Smooth muscle cell (in vitro differentiated cells): ENCODE data around the gene POMT1. TPM values are rescaled to one million over a fixed set of nuclear protein-coding genes. Genes with fewer than 3 reads are reported as not detected.

Source experiments
- DNase-seq: peaks from one replicate; lab custom pipeline; 2025; ENCODE audit not compliant: unreplicated experiment; lab: John Stamatoyannopoulos, UW
- H2AFZ ChIP-seq: fragments of 200-600 bp; sonication (generic); 2 replicates; pipeline ENCODE4 v1.6.0; 2016; ENCODE audit warnings: antibody characterized with exemption, low read depth, mild to moderate bottlenecking
- H3F3A ChIP-seq: fragments of 200-600 bp; sonication (generic); 2 replicates; pipeline ENCODE4 v1.6.0; 2017; ENCODE audit warnings: antibody characterized with exemption, low read depth
- H3K27ac ChIP-seq: fragments of 200-600 bp; sonication (generic); 2 replicates; pipeline ENCODE4 v1.5.1; 2016; ENCODE audit warnings: low read depth, mild to moderate bottlenecking
- H3K27me3 ChIP-seq: fragments of 200-600 bp; sonication (generic); 2 replicates; pipeline ENCODE4 v1.6.1; 2016; ENCODE audit warnings: low read depth, mild to moderate bottlenecking
- H3K36me3 ChIP-seq: fragments of 200-600 bp; sonication (generic); 2 replicates; pipeline ENCODE4 v1.5.1; 2016; ENCODE audit warnings: low read depth
- H3K4me1 ChIP-seq: fragments of 200-600 bp; sonication (generic); 2 replicates; pipeline ENCODE4 v1.5.1; 2016; ENCODE audit warnings: low read depth
- H3K4me2 ChIP-seq: fragments of 200-600 bp; sonication (generic); 2 replicates; pipeline ENCODE4 v1.6.0; 2016; ENCODE audit warnings: mild to moderate bottlenecking
- H3K4me3 ChIP-seq: fragments of 200-600 bp; sonication (generic); 2 replicates; pipeline ENCODE4 v1.5.1; 2016; ENCODE audit warnings: mild to moderate bottlenecking
- H3K79me2 ChIP-seq: fragments of 200-600 bp; sonication (generic); 2 replicates; pipeline ENCODE4 v1.6.0; 2016; ENCODE audit warnings: low read depth, mild to moderate bottlenecking
- H3K9ac ChIP-seq: fragments of 200-600 bp; sonication (generic); 2 replicates; pipeline ENCODE4 v1.6.0; 2016; ENCODE audit warnings: low read depth
- H3K9me3 ChIP-seq: fragments of 200-600 bp; sonication (generic); replicated peaks from 2 replicates; pipeline ENCODE4 v1.5.1; 2016; ENCODE audit warnings: low read depth
- H4K20me1 ChIP-seq: fragments of 200-600 bp; sonication (generic); 2 replicates; pipeline ENCODE4 v1.6.0; 2016; ENCODE audit warnings: low read depth
- CTCF ChIP-seq: fragments of 200-600 bp; sonication (generic); IDR thresholded peaks from 2 replicates; pipeline ENCODE4 v1.5.1; 2017; ENCODE audit warnings: borderline replicate concordance, mild to moderate bottlenecking, antibody characterized with exemption; ENCODE audit not compliant: insufficient read depth, poor library complexity, severe bottlenecking
- WGBS: methylation state at CpG from one replicate; pipeline ENCODE4 v1.1.7; 2016; ENCODE audit warnings: low lambda C conversion rate; 5-methylcytosine and 5-hydroxymethylcytosine counted together
- polyA plus RNA-seq: library from polyadenylated mRNA; unstranded; fragments of >200 nt; fragmentation: Nextera tagmentation; extraction: Ambion mirVana; gene quantifications from 2 replicates; pipeline ENCODE4 v1.2.1, GENCODE V29; 2016
- total RNA-seq: library from RNA; depleted of rRNA; stranded (reverse); fragments of >200 nt; gene quantifications from 2 replicates; pipeline ENCODE4 v1.2.3, GENCODE V29; 2014

Gene POMT1
- total and polyA plus RNA-seq, 2 experiments from 2014 or later: 11.8 to 15.2 TPM

- peaks cover 4% of the 10 kb centered on the region for H3K36me3 ChIP-seq
Observed at GRCh38 chr9:131481441-131482342, 21.0 kb upstream of the POMT1 start.

GRCh38 chr9:131482343-131483006 lies 20.2 kb upstream of the POMT1 start:
- Histone ChIP-seq H3K27ac (no peak overlapping the region), H2AFZ (no peak overlapping the region), H3F3A (no peaks in the 10 kb centered on the region), H3K9ac (no peak overlapping the region), H3K9me3 (no peaks in the 10 kb centered on the region), H3K79me2 (peaks cover 24% of the 10 kb centered on the region), H3K4me2 (no peak overlapping the region), H3K4me3 (no peak overlapping the region), H3K4me1 (no peaks in the 10 kb centered on the region), H3K36me3 (peaks cover 4% of the 10 kb centered on the region), H3K27me3 (no peaks in the 10 kb centered on the region), H4K20me1 (peaks cover 80% of the 10 kb centered on the region)
- DNase-seq: no peak
- no peak for TF ChIP-seq CTCF
- WGBS: 97% methylated on average over 24 of the region's 24 CpGs

More at GRCh38 chr9:131481441-131482342, 21.0 kb upstream of the POMT1 start:
- Histone ChIP-seq H3K4me2 (no peak overlapping the region), H3K27ac (no peak overlapping the region), H3K79me2 (peaks cover 24% of the 10 kb centered on the region), H2AFZ (no peak overlapping the region), H3K4me1 (no peaks in the 10 kb centered on the region), H3K27me3 (no peaks in the 10 kb centered on the region), H3K4me3 (no peak overlapping the region), H4K20me1 (peaks cover 82% of the 10 kb centered on the region), H3K9me3 (no peaks in the 10 kb centered on the region), H3K9ac (no peak overlapping the region), H3F3A (no peaks in the 10 kb centered on the region)
- DNase-seq: no peak
- WGBS: 88% methylated on average over 19 of the region's 19 CpGs
- TF ChIP-seq CTCF: no peak

- no peak overlapping the region for H3K4me3 ChIP-seq
- H3K4me1 ChIP-seq: no peaks in the 10 kb centered on the region
- no peaks in the 10 kb centered on the region for H3K27me3 ChIP-seq
- H4K20me1 ChIP-seq: peaks cover 80% of the 10 kb centered on the region
- H3K9ac ChIP-seq: no peak overlapping the region
- H3K9me3 ChIP-seq: no peaks in the 10 kb centered on the region
- WGBS: 98% methylated on average over 9 of the region's 9 CpGs
- no peaks in the 10 kb centered on the region for H3F3A ChIP-seq
- no peak for DNase-seq
- H3K79me2 ChIP-seq: peaks cover 15% of the 10 kb centered on the region
- no peak for TF ChIP-seq CTCF
- H3K36me3 ChIP-seq: no peaks in the 10 kb centered on the region
- no peak overlapping the region for H3K4me2 ChIP-seq
- H2AFZ ChIP-seq: no peak overlapping the region
- no peak overlapping the region for H3K27ac ChIP-seq
Observed at GRCh38 chr9:131483319-131484050, 19.2 kb upstream of the POMT1 start.
